ENCODE measurements around the gene MYRIP.

DNA sequence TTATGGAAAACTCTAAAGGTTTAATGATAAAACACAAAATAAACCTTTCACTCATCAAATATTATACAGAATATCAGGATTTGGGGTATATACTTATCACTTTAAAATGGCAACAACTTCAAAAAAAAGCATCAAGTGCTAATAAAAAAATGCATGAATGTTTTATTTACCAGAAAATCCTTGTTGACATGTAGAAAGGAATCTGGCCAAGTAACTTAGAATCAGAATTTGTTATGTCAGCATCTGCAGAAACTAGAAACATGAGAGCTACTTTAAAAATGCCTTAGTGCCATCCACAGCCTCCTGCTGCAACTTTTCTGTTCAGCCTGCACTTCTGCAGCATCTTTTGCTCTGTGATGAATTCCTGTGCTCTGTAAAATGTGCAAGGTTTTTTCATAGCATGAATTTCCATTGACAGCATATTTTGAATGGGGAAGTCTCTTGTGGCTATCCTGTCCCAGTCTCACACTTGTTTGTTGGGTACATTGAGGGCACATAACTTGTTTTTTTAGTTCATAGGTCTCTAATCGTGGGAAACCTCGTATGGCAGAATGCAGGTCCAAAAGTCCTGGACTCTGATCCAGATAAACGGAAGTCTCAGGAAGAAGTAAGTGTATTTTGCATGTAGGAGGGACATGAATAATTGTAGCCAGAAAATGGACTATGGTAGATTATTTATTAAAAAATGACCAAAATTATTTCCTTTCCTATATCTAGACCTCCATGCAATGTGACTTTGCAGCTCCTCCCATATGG, 21.1 kb upstream of the MYRIP start:
- TF ChIP-seq, protein P1, sequence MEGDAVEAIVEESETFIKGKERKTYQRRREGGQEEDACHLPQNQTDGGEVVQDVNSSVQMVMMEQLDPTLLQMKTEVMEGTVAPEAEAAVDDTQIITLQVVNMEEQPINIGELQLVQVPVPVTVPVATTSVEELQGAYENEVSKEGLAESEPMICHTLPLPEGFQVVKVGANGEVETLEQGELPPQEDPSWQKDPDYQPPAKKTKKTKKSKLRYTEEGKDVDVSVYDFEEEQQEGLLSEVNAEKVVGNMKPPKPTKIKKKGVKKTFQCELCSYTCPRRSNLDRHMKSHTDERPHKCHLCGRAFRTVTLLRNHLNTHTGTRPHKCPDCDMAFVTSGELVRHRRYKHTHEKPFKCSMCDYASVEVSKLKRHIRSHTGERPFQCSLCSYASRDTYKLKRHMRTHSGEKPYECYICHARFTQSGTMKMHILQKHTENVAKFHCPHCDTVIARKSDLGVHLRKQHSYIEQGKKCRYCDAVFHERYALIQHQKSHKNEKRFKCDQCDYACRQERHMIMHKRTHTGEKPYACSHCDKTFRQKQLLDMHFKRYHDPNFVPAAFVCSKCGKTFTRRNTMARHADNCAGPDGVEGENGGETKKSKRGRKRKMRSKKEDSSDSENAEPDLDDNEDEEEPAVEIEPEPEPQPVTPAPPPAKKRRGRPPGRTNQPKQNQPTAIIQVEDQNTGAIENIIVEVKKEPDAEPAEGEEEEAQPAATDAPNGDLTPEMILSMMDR (IDR thresholded peaks at IDR 0.05): no peak
- no peak for TF ChIP-seq POLR2A (IDR thresholded peaks at IDR 0.05)
